Naive thymus-derived CD4-positive, alpha-beta T cell (primary cell): ENCODE results near the gene BTG2. TPM values are rescaled to one million over a fixed set of nuclear protein-coding genes. Genes with fewer than 3 reads are reported as not detected.
A peak's percentile ranks its signal among the peaks of the same experiment; 100 is the strongest.

Source experiments
- ATAC-seq: fragments of 150-1000 bp; cut with Tn5 transposase; 2 replicates; pipeline ENCODE4 v1.10.0; 2021; ENCODE audit warnings: mild to moderate bottlenecking, moderate library complexity
- CTCF ChIA-PET: fragments of 350-600 bp; sonication (Branson Sonifier 250); formaldehyde crosslinking; loops from one replicate; lab custom pipeline; 2021; ENCODE audit warnings: antibody characterized with exemption; lab: Charles Lee
- POLR2A ChIA-PET: fragments of 350-600 bp; sonication (Branson Sonifier 250); formaldehyde crosslinking; loops from one replicate; lab custom pipeline; 2021; ENCODE audit warnings: antibody characterized with exemption, inconsistent platforms; lab: Charles Lee
- DNase-seq, 9 donors: peaks; one replicate each; pipeline versions ENCODE4 v3.0.0 to v3.0.0-alpha.2; 2020 to 2022; ENCODE audit warnings: mixed read lengths in 1 of 9
- H3K27ac ChIP-seq: one replicate; pipeline ENCODE4 v1.7.0; 2013; ENCODE audit warnings: mild to moderate bottlenecking, low read depth, low read length, moderate library complexity
- H3K27me3 ChIP-seq, 2 donors: one replicate each; pipeline ENCODE4 v1.7.0; 2013; ENCODE audit warnings: low read length in 2 of 2, mild to moderate bottlenecking in 2 of 2, moderate library complexity in 2 of 2; ENCODE audit not compliant: control insufficient read depth in 2 of 2, insufficient read depth in 2 of 2
- H3K36me3 ChIP-seq, 3 experiments: 1 replicate in 2 of 3; 2 replicates in 1 of 3; pipeline ENCODE4 v1.7.0; 2013; ENCODE audit warnings: low read length in 3 of 3, mild to moderate bottlenecking in 3 of 3, moderate library complexity in 1 of 3; ENCODE audit not compliant: insufficient read depth in 3 of 3, control insufficient read depth in 2 of 3
- H3K4me1 ChIP-seq, 2 donors: one replicate each; pipeline ENCODE4 v1.7.0; 2013; ENCODE audit warnings: low read length in 2 of 2, mild to moderate bottlenecking in 2 of 2, moderate library complexity in 1 of 2; ENCODE audit not compliant: control insufficient read depth in 2 of 2, insufficient read depth in 2 of 2
- H3K4me3 ChIP-seq: 2 replicates; pipeline ENCODE4 v1.7.0; 2013; ENCODE audit warnings: mild to moderate bottlenecking, low read length
- H3K9me3 ChIP-seq, 3 experiments: 1 replicate in 2 of 3; 2 replicates in 1 of 3; pipeline ENCODE4 v1.7.0; 2013; ENCODE audit warnings: low read length in 3 of 3; ENCODE audit not compliant: control insufficient read depth in 2 of 3
- H3K27ac Mint-ChIP-seq, 9 donors: one replicate each; pipeline ENCODE4 v1.8.0; 2020 to 2022; ENCODE audit warnings: mixed read lengths in 9 of 9, mild to moderate bottlenecking in 8 of 9, moderate library complexity in 5 of 9, inconsistent platforms in 2 of 9
- H3K27me3 Mint-ChIP-seq, 5 donors: one replicate each; pipeline ENCODE4 v1.8.0; 2021 to 2022; ENCODE audit warnings: mixed read lengths in 5 of 5, mild to moderate bottlenecking in 1 of 5
- H3K36me3 Mint-ChIP-seq, 5 donors: one replicate each; pipeline ENCODE4 v1.8.0; 2020 to 2022; ENCODE audit warnings: mixed read lengths in 5 of 5, mild to moderate bottlenecking in 3 of 5, inconsistent platforms in 1 of 5
- H3K4me1 Mint-ChIP-seq, 7 donors: one replicate each; pipeline ENCODE4 v1.8.0; 2020 to 2022; ENCODE audit warnings: mixed read lengths in 7 of 7, mild to moderate bottlenecking in 3 of 7, inconsistent platforms in 1 of 7
- H3K4me3 Mint-ChIP-seq, 10 donors: one replicate each; pipeline ENCODE4 v1.8.0; 2020 to 2022; ENCODE audit warnings: mild to moderate bottlenecking in 10 of 10, mixed read lengths in 10 of 10, moderate library complexity in 6 of 10, inconsistent platforms in 2 of 10
- H3K9me3 Mint-ChIP-seq, 11 donors: one replicate each; pipeline ENCODE4 v1.8.0; 2020 to 2022; ENCODE audit warnings: mixed read lengths in 11 of 11, mild to moderate bottlenecking in 4 of 11, inconsistent platforms in 1 of 11, moderate library complexity in 1 of 11
- intact Hi-C, 2 donors: fragments of 100-400 bp; cut with micrococcal nuclease; formaldehyde crosslinking; loops; one replicate each; pipeline ENCODE4 v1.15.1; 2023
- polyA plus RNA-seq, 2 donors: library from polyadenylated mRNA; unstranded; fragments of 300-500 nt; fragmentation: Illumina TruSeq; gene quantifications; one replicate each; pipeline ENCODE4 v1.2.3, GENCODE V29; 2021
- total RNA-seq, 6 experiments: library from RNA in 5 of 6; stranded (reverse) in 5 of 6; gene quantifications; 1 replicate in 5 of 6; 2 replicates in 1 of 6; pipeline ENCODE4 v1.2.3 and lab custom pipeline; 2021 to 2026

BTG2 gene
- total and polyA plus RNA-seq, 7 experiments from 2014 or later, result 118 to 654 (median 236) TPM

DNA sequence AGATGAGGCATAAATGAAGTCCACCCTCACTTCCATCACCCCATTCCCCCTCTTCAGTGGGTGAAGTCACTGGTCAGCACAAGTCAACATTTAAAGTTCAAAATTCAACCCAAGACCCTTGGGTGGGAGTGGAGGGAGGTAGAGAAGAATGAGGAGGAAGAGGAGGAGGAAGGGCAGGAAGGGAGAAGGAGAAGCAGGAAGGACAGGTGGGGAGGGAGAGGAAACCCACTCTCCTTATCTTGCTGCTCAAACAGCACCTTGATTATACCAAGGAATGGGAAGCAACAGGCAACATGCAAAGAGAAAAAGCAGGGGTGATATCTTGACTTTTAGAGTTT lies 4.0 kb upstream of the BTG2 start:
- peaks cover 47 to 71% (median 55%) of the 10 kb centered on the region in 7 donors for H3K4me1 Mint-ChIP-seq
- H3K4me1 ChIP-seq, result peaks cover 11 to 13% of the 10 kb centered on the region in 2 donors

DNA sequence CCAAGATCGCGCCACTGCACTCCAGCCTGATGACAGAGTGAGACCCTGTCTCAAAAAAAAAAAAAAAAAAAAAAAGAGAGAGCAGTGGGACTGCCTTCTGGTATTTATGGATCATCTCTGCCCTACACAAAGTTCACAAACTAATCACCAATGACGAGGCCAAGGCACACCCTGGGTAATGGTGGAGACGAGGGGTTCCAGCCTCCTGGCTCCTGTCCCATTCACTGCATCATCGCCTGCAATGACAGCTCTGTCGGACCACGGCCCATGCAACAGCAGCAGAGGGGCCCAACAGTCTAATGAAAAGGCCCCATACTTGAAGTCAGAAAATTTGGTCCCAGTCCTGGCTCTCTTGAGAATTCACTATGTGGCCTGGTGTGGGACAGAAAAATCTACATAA lies 2.9 kb upstream of the BTG2 start:
- ChIA-PET CTCF (no interaction called here), POLR2A (interaction anchor here (0.7 to 1.0 kb wide), 3 partner anchors 22 to 1177 kb away, joined by 3 to 4 read pairs (median 3); no protein-coding TSS in a partner anchor)
- Mint-ChIP-seq H3K27ac (peak overlapping the region in 7 of 9 donors; percentile 40 to 100 (median 99)), H3K9me3 (peaks cover 0 to 2% (median 0%) of the 10 kb centered on the region in 11 donors), H3K4me1 (peaks cover 46 to 62% (median 54%) of the 10 kb centered on the region in 7 donors), H3K27me3 (no peaks in the 10 kb centered on the region), H3K4me3 (no peak overlapping the region), H3K36me3 (peaks cover 10 to 14% (median 12%) of the 10 kb centered on the region in 5 donors)
- Histone ChIP-seq H3K27me3 (no peaks in the 10 kb centered on the region), H3K27ac (no peak overlapping the region), H3K9me3 (no peaks in the 10 kb centered on the region), H3K4me1 (peaks cover 13 to 15% of the 10 kb centered on the region in 2 donors), H3K36me3 (peaks cover under 1 to 21% (median 5%) of the 10 kb centered on the region in 3 experiments), H3K4me3 (no peak overlapping the region)
- no peak for ATAC-seq
- intact Hi-C loops, result no loop called here
- DNase-seq, result no peak

More for the DNA sequence above, 4.0 kb upstream of the BTG2 start:
- Histone ChIP-seq H3K9me3 (no peaks in the 10 kb centered on the region), H3K27me3 (no peaks in the 10 kb centered on the region), H3K4me3 (no peak overlapping the region), H3K36me3 (peaks cover 0 to 10% (median 0%) of the 10 kb centered on the region in 3 experiments), H3K27ac (no peak overlapping the region)
- ATAC-seq, result no peak
- peak overlapping the region in 6 of 9 donors; percentile 35 to 59 (median 46) for H3K27ac Mint-ChIP-seq
- H3K4me3 Mint-ChIP-seq, result no peak overlapping the region
- H3K27me3 Mint-ChIP-seq, result no peaks in the 10 kb centered on the region
- intact Hi-C loops, result no loop called here
- POLR2A ChIA-PET, result no interaction called here
- CTCF ChIA-PET, result no interaction called here
- peaks cover 0 to 4% (median under 1%) of the 10 kb centered on the region in 5 donors for H3K36me3 Mint-ChIP-seq
- no peak for DNase-seq
- no peaks in the 10 kb centered on the region for H3K9me3 Mint-ChIP-seq

DNA sequence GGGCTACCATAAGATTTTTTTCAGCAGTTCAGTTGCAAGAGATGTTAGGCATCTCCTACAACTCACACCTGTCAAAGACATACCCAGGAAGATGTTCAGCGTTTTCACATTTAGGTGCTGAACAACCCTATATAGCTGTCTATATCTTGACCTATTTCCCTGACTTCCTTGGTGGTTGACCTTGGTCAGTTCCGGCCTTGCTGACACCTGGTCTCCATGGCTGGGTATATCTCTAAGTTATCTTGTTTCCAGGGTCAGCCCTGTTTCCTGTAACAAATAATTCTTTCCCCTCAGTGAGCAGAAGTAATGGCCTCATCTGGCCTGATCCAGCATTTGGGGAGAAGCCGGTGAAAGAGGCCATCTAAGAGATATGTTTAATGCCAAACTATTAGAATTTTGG lies 2.4 kb upstream of the BTG2 start:
- Histone ChIP-seq H3K4me3 (no peak overlapping the region), H3K4me1 (peaks cover 13 to 20% of the 10 kb centered on the region in 2 donors), H3K36me3 (peaks cover 5 to 25% (median 9%) of the 10 kb centered on the region in 3 experiments), H3K27ac (no peak overlapping the region), H3K9me3 (no peaks in the 10 kb centered on the region), H3K27me3 (no peaks in the 10 kb centered on the region)
- intact Hi-C loops, result no loop called here
- H3K4me3 Mint-ChIP-seq, result peak overlapping the region in 4 of 10 donors; percentile 7 to 93 (median 50)
- CTCF ChIA-PET, result no interaction called here
- no peaks in the 10 kb centered on the region for H3K27me3 Mint-ChIP-seq
- ATAC-seq (no peak), DNase-seq (no peak)
- H3K9me3 Mint-ChIP-seq, result peaks cover 0 to 2% (median 0%) of the 10 kb centered on the region in 11 donors
- POLR2A ChIA-PET, result interaction anchor here (0.7 to 1.0 kb wide), 3 partner anchors 21 to 1176 kb away, joined by 3 to 4 read pairs (median 3); no protein-coding TSS in a partner anchor
- peaks cover 14 to 18% (median 16%) of the 10 kb centered on the region in 5 donors for H3K36me3 Mint-ChIP-seq
- H3K4me1 Mint-ChIP-seq, result peaks cover 50 to 60% (median 56%) of the 10 kb centered on the region in 7 donors
- H3K27ac Mint-ChIP-seq, result peak overlapping the region in 8 of 9 donors; percentile 98 to 100 (median 99)

- Histone ChIP-seq H3K27ac (peak overlapping the region; percentile 100), H3K4me1 (peaks cover 22 to 35% of the 10 kb centered on the region in 2 donors), H3K4me3 (peak overlapping the region; percentile 68), H3K9me3 (no peaks in the 10 kb centered on the region), H3K27me3 (no peaks in the 10 kb centered on the region), H3K36me3 (peaks cover 13 to 38% (median 21%) of the 10 kb centered on the region in 3 experiments)
- Mint-ChIP-seq H3K4me3 (peak overlapping the region; percentile 87 to 100 (median 93)), H3K4me1 (peaks cover 51 to 63% (median 58%) of the 10 kb centered on the region in 7 donors), H3K9me3 (peaks cover 0 to 4% (median 0%) of the 10 kb centered on the region in 11 donors), H3K36me3 (peaks cover 16 to 33% (median 30%) of the 10 kb centered on the region in 5 donors), H3K27ac (peak overlapping the region; percentile 96 to 100 (median 99)), H3K27me3 (no peaks in the 10 kb centered on the region)
- POLR2A ChIA-PET, result interaction anchor here (9.4 to 24.2 kb wide), 3 partner anchors 17 to 33 kb away, joined by 199 to 1812 read pairs (median 1016); no protein-coding TSS in a partner anchor
- ATAC-seq (no peak), DNase-seq (no peak)
- CTCF ChIA-PET, result interaction anchor here (1.4 to 9.5 kb wide), 5 partner anchors 9 to 35 kb away, joined by 3 to 160 read pairs (median 125); no protein-coding TSS in a partner anchor
- intact Hi-C loops, result no loop called here
These were observed 864 bp upstream of the BTG2 start for GRCh38 chr1:203304391-203304918.

GRCh38 chr1:203305809-203306088 lies 430 bp downstream of the BTG2 start:
- peaks cover 16 to 43% (median 37%) of the 10 kb centered on the region in 5 donors for H3K36me3 Mint-ChIP-seq
- H3K4me3 ChIP-seq, result peak overlapping the region; percentile 86
- peaks cover 22 to 40% of the 10 kb centered on the region in 2 donors for H3K4me1 ChIP-seq

GRCh38 chr1:203306089-203306964 lies 1.0 kb downstream of the BTG2 start:
- intact Hi-C loops, result loop anchor here (1.0 to 5.0 kb wide), 4 partner anchors 15 to 499 kb away; partner anchors contain the start of genes ATP2B4 (in 1 of the 2) and KDM5B (in 1 of the 2)
- Histone ChIP-seq H3K27me3 (no peaks in the 10 kb centered on the region), H3K36me3 (peaks cover 13 to 51% (median 21%) of the 10 kb centered on the region in 3 experiments), H3K27ac (peak overlapping the region; percentile 100), H3K4me3 (peak overlapping the region; percentile 86), H3K4me1 (peaks cover 25 to 40% of the 10 kb centered on the region in 2 donors), H3K9me3 (no peaks in the 10 kb centered on the region)
- CTCF ChIA-PET, result interaction anchor here (0.6 to 9.5 kb wide), 18 partner anchors 9 to 435 kb away, joined by 3 to 160 read pairs (median 10); no protein-coding TSS in a partner anchor
- Mint-ChIP-seq H3K36me3 (peaks cover 16 to 48% (median 43%) of the 10 kb centered on the region in 5 donors), H3K9me3 (peaks cover 0 to 4% (median 0%) of the 10 kb centered on the region in 11 donors), H3K4me3 (peak overlapping the region; percentile 89 to 100 (median 96)), H3K4me1 (peaks cover 55 to 68% (median 61%) of the 10 kb centered on the region in 7 donors), H3K27ac (peak overlapping the region; percentile 96 to 100 (median 98)), H3K27me3 (no peaks in the 10 kb centered on the region)
- no peak for ATAC-seq
- POLR2A ChIA-PET, result interaction anchor here (1.1 to 24.2 kb wide), 6 partner anchors 15 to 1210 kb away, joined by 4 to 1812 read pairs (median 108); partner anchors contain the start of gene MDM4
- DNase-seq, result peak in 7 of 9 donors; percentile 40 to 60 (median 57)

More at GRCh38 chr1:203305809-203306088, 430 bp downstream of the BTG2 start:
- Mint-ChIP-seq H3K27ac (peak overlapping the region; percentile 96 to 100 (median 98)), H3K9me3 (peaks cover 0 to 4% (median 0%) of the 10 kb centered on the region in 11 donors), H3K27me3 (no peaks in the 10 kb centered on the region), H3K4me3 (peak overlapping the region; percentile 89 to 100 (median 96)), H3K4me1 (peaks cover 54 to 64% (median 59%) of the 10 kb centered on the region in 7 donors)
- Histone ChIP-seq H3K9me3 (no peaks in the 10 kb centered on the region), H3K27me3 (no peaks in the 10 kb centered on the region), H3K27ac (peak overlapping the region; percentile 100), H3K36me3 (peaks cover 13 to 47% (median 21%) of the 10 kb centered on the region in 3 experiments)
- intact Hi-C loops, result loop anchor here (1.0 to 5.0 kb wide), 8 partner anchors 15 to 498 kb away; partner anchors contain the start of genes ATP2B4 (in 1 of the 2) and KDM5B (in 1 of the 2)
- CTCF ChIA-PET, result interaction anchor here (1.0 to 9.5 kb wide), 9 partner anchors 8 to 36 kb away, joined by 3 to 160 read pairs (median 35); no protein-coding TSS in a partner anchor
- POLR2A ChIA-PET, result interaction anchor here (2.0 to 24.2 kb wide), 5 partner anchors 16 to 208 kb away, joined by 4 to 1812 read pairs (median 199); no protein-coding TSS in a partner anchor
- peak; percentile 0 for ATAC-seq
- no peak for DNase-seq
